IMR-90 (cell line): Measurements from ENCODE around the gene FSIP1. TPM values are rescaled to one million over a fixed set of nuclear protein-coding genes. Genes with fewer than 3 reads are reported as not detected.

Source experiments
- ATAC-seq: fragments of 200-7000 bp; cut with Tn5 transposase; 2 replicates; pipeline ENCODE4 v1.9.1; 2020; ENCODE audit warnings: low read depth, mild to moderate bottlenecking, moderate library complexity
- BruUV-seq: library from RNA; stranded (reverse); fragments of 400-500 nt; replicated peaks from 2 replicates; lab custom pipeline; 2021; lab: Mats Ljungman, UMichigan
- CTCF ChIA-PET: fragments of 300-600 bp; formaldehyde crosslinking; extraction: SDS; loops from one replicate; lab custom pipeline; 2021; ENCODE audit warnings: antibody characterized with exemption; lab: Yijun Ruan, JAX
- POLR2A ChIA-PET: fragments of 300-600 bp; sonication (Branson Sonifier 250); formaldehyde crosslinking; loops from one replicate; lab custom pipeline; 2022; ENCODE audit warnings: antibody characterized with exemption; ENCODE audit not compliant: unreplicated experiment; lab: Charles Lee
- DNase-seq: peaks from one replicate; pipeline ENCODE4 v3.0.0; 2013
- H2AFZ ChIP-seq: replicated peaks from 2 replicates; pipeline ENCODE3; 2013; ENCODE audit warnings: low read length, mild to moderate bottlenecking; ENCODE audit not compliant: poor library complexity
- H2AK5ac ChIP-seq: 2 replicates; pipeline ENCODE4 v1.6.1; 2013; ENCODE audit warnings: low read depth, low read length, inconsistent platforms
- H2AK9ac ChIP-seq: replicated peaks from 2 replicates; pipeline ENCODE3; 2013; ENCODE audit warnings: mild to moderate bottlenecking, low read depth, low read length, moderate library complexity; ENCODE audit not compliant: poor library complexity
- H2BK120ac ChIP-seq: 2 replicates; pipeline ENCODE4 v1.6.1; 2013; ENCODE audit warnings: low read depth, low read length, inconsistent platforms
- H2BK15ac ChIP-seq: 3 replicates; pipeline ENCODE4 v1.6.1; 2013; ENCODE audit warnings: low read depth, low read length, inconsistent platforms
- H2BK20ac ChIP-seq: 2 replicates; pipeline ENCODE4 v1.6.1; 2013; ENCODE audit warnings: low read depth, mild to moderate bottlenecking, inconsistent platforms, low read length, moderate library complexity
- H2BK5ac ChIP-seq: 2 replicates; pipeline ENCODE4 v1.6.1; 2013; ENCODE audit warnings: mild to moderate bottlenecking, low read depth, low read length, inconsistent platforms; ENCODE audit not compliant: poor library complexity, severe bottlenecking
- H3K14ac ChIP-seq: replicated peaks from 2 replicates; pipeline ENCODE4 v1.6.1; 2013; ENCODE audit warnings: low read depth, low read length, inconsistent platforms
- H3K18ac ChIP-seq: 2 replicates; pipeline ENCODE4 v1.6.1; 2013; ENCODE audit warnings: low read depth, low read length, control low read depth
- H3K23ac ChIP-seq: 2 replicates; pipeline ENCODE4 v1.6.1; 2013; ENCODE audit warnings: low read depth, low read length, inconsistent platforms
- H3K27ac ChIP-seq: 2 replicates; pipeline ENCODE4 v1.5.1; 2013; ENCODE audit warnings: mild to moderate bottlenecking, control low read depth, low read length; ENCODE audit not compliant: insufficient read depth
- H3K27me3 ChIP-seq: 2 replicates; pipeline ENCODE4 v1.6.1; 2013; ENCODE audit warnings: low read length; ENCODE audit not compliant: control insufficient read depth, insufficient read depth
- H3K36me3 ChIP-seq: 2 replicates; pipeline ENCODE4 v1.6.1; 2013; ENCODE audit warnings: low read length, mixed read lengths; ENCODE audit not compliant: control insufficient read depth, insufficient read depth
- H3K4ac ChIP-seq: 2 replicates; pipeline ENCODE4 v1.6.1; 2013; ENCODE audit warnings: low read depth, low read length, inconsistent platforms
- H3K4me1 ChIP-seq: 2 replicates; pipeline ENCODE4 v1.6.1; 2013; ENCODE audit warnings: low read length, mixed read lengths; ENCODE audit not compliant: control insufficient read depth, insufficient read depth
- H3K4me2 ChIP-seq: 2 replicates; pipeline ENCODE4 v1.6.1; 2013; ENCODE audit warnings: low read depth, mild to moderate bottlenecking, control low read depth, low read length, moderate library complexity
- H3K4me3 ChIP-seq: 2 replicates; pipeline ENCODE4 v1.5.1; 2013; ENCODE audit warnings: low read depth, mild to moderate bottlenecking, control low read depth, low read length, moderate library complexity; ENCODE audit not compliant: insufficient read depth
- H3K56ac ChIP-seq: 2 replicates; pipeline ENCODE4 v1.6.1; 2013; ENCODE audit warnings: low read length, inconsistent platforms; ENCODE audit not compliant: insufficient read depth; ENCODE audit errors: extremely low read depth
- H3K79me1 ChIP-seq, 2 experiments: 2 replicates each; pipeline ENCODE4 v1.6.1; 2013; ENCODE audit warnings: low read length in 2 of 2, inconsistent platforms in 1 of 2, low read depth in 1 of 2
- H3K9ac ChIP-seq: 2 replicates; pipeline ENCODE4 v1.6.1; 2013; ENCODE audit warnings: low read depth, low read length, control low read depth
- H3K9me1 ChIP-seq: 2 replicates; pipeline ENCODE4 v1.6.1; 2013; ENCODE audit warnings: low read length, inconsistent platforms; ENCODE audit not compliant: insufficient read depth
- H3K9me3 ChIP-seq: 2 replicates; pipeline ENCODE4 v1.6.1; 2013; ENCODE audit warnings: low read length; ENCODE audit not compliant: control insufficient read depth, insufficient read depth
- H4K20me1 ChIP-seq: 2 replicates; pipeline ENCODE4 v1.6.1; 2013; ENCODE audit warnings: low read length, inconsistent platforms; ENCODE audit not compliant: insufficient read depth
- H4K5ac ChIP-seq: 2 replicates; pipeline ENCODE4 v1.6.1; 2013; ENCODE audit warnings: mild to moderate bottlenecking, low read depth, low read length, control low read depth
- H4K8ac ChIP-seq, 2 experiments: 2 replicates each; pipeline ENCODE4 v1.6.1; 2013; ENCODE audit warnings: low read depth in 2 of 2, low read length in 2 of 2, control low read depth in 1 of 2, inconsistent platforms in 1 of 2
- H4K91ac ChIP-seq: 2 replicates; pipeline ENCODE4 v1.6.1; 2013; ENCODE audit warnings: low read depth, low read length, inconsistent platforms; ENCODE audit not compliant: insufficient read depth
- BHLHE40 ChIP-seq: fragments of 150-350 bp; IDR thresholded peaks from 2 replicates; pipeline ENCODE4 v1.6.1; 2016; ENCODE audit warnings: mild to moderate bottlenecking, low read depth, low read length
- CHD1 ChIP-seq: IDR thresholded peaks from 2 replicates; pipeline ENCODE4 v1.6.1; 2012; ENCODE audit warnings: low read depth, low read length, improper control_type of control experiment
- CTCF ChIP-seq: conservative IDR thresholded peaks from 2 replicates; pipeline ENCODE4 v1.5.1; 2012; ENCODE audit warnings: mild to moderate bottlenecking, low read depth, low read length, improper control_type of control experiment
- FOS ChIP-seq: fragments of 150-350 bp; IDR thresholded peaks from 2 replicates; pipeline ENCODE4 v1.6.1; 2016; ENCODE audit warnings: low read depth, low read length
- NFE2L2 ChIP-seq: fragments of 150-350 bp; IDR thresholded peaks from 2 replicates; pipeline ENCODE4 v1.6.1; 2016; ENCODE audit warnings: low read depth, mild to moderate bottlenecking, low read length
- POLR2A ChIP-seq: IDR thresholded peaks from 2 replicates; pipeline ENCODE4 v1.6.1; 2012; ENCODE audit warnings: mild to moderate bottlenecking, low read depth, low read length
- RAD21 ChIP-seq: IDR thresholded peaks from 2 replicates; pipeline ENCODE4 v1.6.1; 2012; ENCODE audit warnings: low read length, improper control_type of control experiment
- RFX5 ChIP-seq: IDR thresholded peaks from 2 replicates; pipeline ENCODE4 v1.8.0; 2012; ENCODE audit warnings: low read depth, mild to moderate bottlenecking, low read length, moderate library complexity
- SMC3 ChIP-seq: fragments of 150-350 bp; IDR thresholded peaks from 2 replicates; pipeline ENCODE4 v1.6.1; 2016; ENCODE audit warnings: low read depth, mild to moderate bottlenecking, antibody characterized with exemption, low read length, moderate library complexity
- WGBS, 2 experiments: methylation state at CpG; one replicate each; pipeline versions ENCODE4 v1.1.5 to v1.1.7; 2013; ENCODE audit warnings: missing lambda C conversion rate in 2 of 2; ENCODE audit not compliant: insufficient read length in 1 of 2; ENCODE audit errors: extremely low coverage in 2 of 2; 5-methylcytosine and 5-hydroxymethylcytosine counted together
- dilution Hi-C: fragments of 300-500 bp; cut with HindIII; formaldehyde crosslinking; loops from one replicate; pipeline ENCODE4 v1.14.3; 2018; ENCODE audit warnings: low sequenced_read_pairs; ENCODE audit not compliant: unreplicated experiment
- in situ Hi-C: fragments of 300-500 bp; cut with MboI; formaldehyde crosslinking; loops from 3 replicates; pipeline ENCODE4 v1.14.3; 2019; ENCODE audit warnings: low sequenced_read_pairs, inconsistent platforms, mixed read lengths
- intact Hi-C: fragments of 100-400 bp; cut with micrococcal nuclease; formaldehyde crosslinking; loops from 2 replicates; pipeline ENCODE4 v1.10.0; 2022
- polyA plus RNA-seq, 3 experiments: library from polyadenylated mRNA; depleted of rRNA; stranded (reverse); fragments of >200 nt; gene quantifications; 2 replicates each; pipeline ENCODE4 v1.2.3, GENCODE V29; 2012; ENCODE audit warnings: low replicate concordance in 1 of 3
- total RNA-seq: library from RNA; depleted of rRNA; stranded (reverse); fragments of >200 nt; gene quantifications from 2 replicates; pipeline ENCODE4 v1.2.3, GENCODE V29; 2012

FSIP1 gene
- total and polyA plus RNA-seq, 2 of the 4 experiments (the other 2 are of a cell fraction): 0.10 to 0.18 TPM

- dilution Hi-C loops: no loop called here
- H3K27me3 ChIP-seq: no peaks in the 10 kb centered on the region
- H4K8ac ChIP-seq: peak overlapping the region; percentile 3 to 88; a peak in 3 of 4 replicates
- peak overlapping the region; percentile 19; the same call in 1 of the 2 replicates for H4K5ac ChIP-seq
- peak overlapping the region; percentile 60; the same call in 1 of the 2 replicates for H2AK5ac ChIP-seq
- H2AK9ac ChIP-seq: peak overlapping the region; percentile 86
- TF ChIP-seq RAD21: peak; percentile 42
- TF ChIP-seq SMC3: peak; percentile 26; the same call in 1 of the 2 replicates
- no peak for TF ChIP-seq FOS
- peak; percentile 11; the same call in 1 of the 2 replicates for TF ChIP-seq POLR2A
- TF ChIP-seq RFX5: no peak
- TF ChIP-seq BHLHE40: no peak; the same call in 1 of the 2 replicates
- no peak for TF ChIP-seq NFE2L2
- peak; percentile 12; the same call in 1 of the 2 replicates for TF ChIP-seq CHD1
- TF ChIP-seq CTCF: peak; percentile 37
- no peak overlapping the region; the same call in 1 of the 2 replicates for H2BK20ac ChIP-seq
- H4K20me1 ChIP-seq: peaks cover 59% of the 10 kb centered on the region
- H3K23ac ChIP-seq: peak overlapping the region; percentile 95
- H3K27ac ChIP-seq: peak overlapping the region; percentile 78
- DNase-seq (peak; percentile 65), ATAC-seq (peak; percentile 5)
- in situ Hi-C loops: loop anchor here (5.0 kb wide), 4 partner anchors 410 to 875 kb away; no protein-coding TSS in a partner anchor
- peaks cover 7 to 55% of the 10 kb centered on the region in 2 experiments; a peak in 3 of 4 replicates for H3K79me1 ChIP-seq
- no peak overlapping the region for H2BK15ac ChIP-seq
- H3K4me1 ChIP-seq: peaks cover 8% of the 10 kb centered on the region
- 7% methylated on average over 3 of the region's 13 CpGs; no CpG with 5 or more reads in 1 of the 2 experiments for WGBS, 2 experiments
- CTCF ChIA-PET: interaction anchor here (0.6 to 1.7 kb wide), 6 partner anchors 116 to 740 kb away, joined by 3 to 5 read pairs (median 4); no protein-coding TSS in a partner anchor
- BruUV-seq: no TSS peak
- H2AFZ ChIP-seq: peak overlapping the region; percentile 59
- peak overlapping the region; percentile 63 for H3K4me2 ChIP-seq
- POLR2A ChIA-PET: interaction anchor here (0.5 to 2.7 kb wide), 13 partner anchors 109 to 457 kb away, joined by 3 to 23 read pairs (median 4); no protein-coding TSS in a partner anchor
- H4K91ac ChIP-seq: peak overlapping the region; percentile 71
- H3K4me3 ChIP-seq: peak overlapping the region; percentile 80
- H3K9me1 ChIP-seq: peaks cover 15% of the 10 kb centered on the region; the same call in 1 of the 2 replicates
- H2BK5ac ChIP-seq: peak overlapping the region; percentile 56
- H3K9ac ChIP-seq: peak overlapping the region; percentile 85
- peak overlapping the region; percentile 95 for H3K14ac ChIP-seq
- H3K36me3 ChIP-seq: peaks cover 49% of the 10 kb centered on the region
- H2BK120ac ChIP-seq: peak overlapping the region; percentile 12; the same call in 1 of the 2 replicates
- H3K4ac ChIP-seq: peak overlapping the region; percentile 88
- H3K18ac ChIP-seq: peak overlapping the region; percentile 37
- H3K56ac ChIP-seq: peak overlapping the region; percentile 74
- intact Hi-C loops: loop anchor here (2.0 to 5.0 kb wide), 4 partner anchors 295 to 765 kb away; no protein-coding TSS in a partner anchor
- no peaks in the 10 kb centered on the region for H3K9me3 ChIP-seq
These were observed 200.8 kb downstream of the FSIP1 start for GRCh38 chr15:39581793-39582285.
